Right ventricle myocardium inferior (tissue), 1 donor: ENCODE measurements around the gene RIOK1. TPM values are rescaled to one million over a fixed set of nuclear protein-coding genes. Genes with fewer than 3 reads are reported as not detected.
"Not testable (repeated sequence)": the region's sequence is repeated elsewhere in the genome, so short reads cannot be mapped to it uniquely, and the experiment has no call there.

Source experiments
- ATAC-seq: fragments of 200-7000 bp; cut with Tn5 transposase; one replicate; pipeline ENCODE4 v1.9.1; 2020; ENCODE audit warnings: mild to moderate bottlenecking, moderate library complexity
- DNase-seq: peaks from one replicate; pipeline ENCODE4 v3.0.0; 2021; ENCODE audit errors: missing footprints
- intact Hi-C: fragments of 100-400 bp; cut with DNase I; formaldehyde crosslinking; loops from one replicate; pipeline ENCODE4 v1.11.0; 2022
- total RNA-seq: library from RNA; stranded (reverse); fragmentation: NEBNext Ultra II Directional; extraction: Animal tissue kit (Norgen Biotek cat#: 25700); gene quantifications from one replicate; pipeline ENCODE4 v1.2.1, GENCODE V29; 2021
- donor health status: DM: no; HTN: yes; CAD: no; lungs with severe emphysema.

Gene RIOK1
- total RNA-seq, 1 donor from 2014 or later: 12.4 TPM

- ATAC-seq (no peak), DNase-seq (no peak)
- intact Hi-C loops: no loop called here
Observed at GRCh38 chr6:7431674-7432390, 42.2 kb downstream of the RIOK1 start.

GRCh38 chr6:7432391-7433120 lies 42.9 kb downstream of the RIOK1 start:
- ATAC-seq (no peak), DNase-seq (no peak)
- intact Hi-C loops: no loop called here

GRCh38 chr6:7433121-7433617 lies 43.6 kb downstream of the RIOK1 start:
- no peak for DNase-seq
- intact Hi-C loops: no loop called here
- ATAC-seq: no peak

- intact Hi-C loops: no loop called here
Observed at GRCh38 chr6:7434672-7435071, 45.1 kb downstream of the RIOK1 start.

GRCh38 chr6:7438011-7438410 lies 48.4 kb downstream of the RIOK1 start:
- intact Hi-C loops: no loop called here
- DNase-seq: no peak
- ATAC-seq: no peak

More at GRCh38 chr6:7434672-7435071, 45.1 kb downstream of the RIOK1 start:
- no peak for ATAC-seq
- DNase-seq: no peak

- ATAC-seq (no peak), DNase-seq (no peak)
- intact Hi-C loops: no loop called here
Observed at GRCh38 chr6:7439228-7439627, 49.6 kb downstream of the RIOK1 start.

- intact Hi-C loops: no loop called here
- DNase-seq: no peak
- no peak for ATAC-seq
Observed at GRCh38 chr6:7440476-7440875, 50.9 kb downstream of the RIOK1 start.

GRCh38 chr6:7441048-7441775 lies 51.6 kb downstream of the RIOK1 start:
- DNase-seq: no peak
- no peak for ATAC-seq
- intact Hi-C loops: no loop called here

- intact Hi-C loops: no loop called here
- no peak for DNase-seq
- ATAC-seq: no peak
Observed at GRCh38 chr6:7442467-7442866, 52.9 kb downstream of the RIOK1 start.

GRCh38 chr6:7445101-7445500 lies 55.5 kb downstream of the RIOK1 start:
- DNase-seq (no peak), ATAC-seq (no peak)
- intact Hi-C loops: no loop called here

GRCh38 chr6:7445885-7446461 lies 56.4 kb downstream of the RIOK1 start:
- no peak for ATAC-seq
- no peak for DNase-seq
- intact Hi-C loops: no loop called here

GRCh38 chr6:7446619-7447325 lies 57.2 kb downstream of the RIOK1 start:
- intact Hi-C loops: no loop called here
- DNase-seq (no peak), ATAC-seq (no peak)

- ATAC-seq (no peak), DNase-seq (no peak)
- intact Hi-C loops: no loop called here
Observed at GRCh38 chr6:7448232-7448631, 58.6 kb downstream of the RIOK1 start.

- ATAC-seq (no peak), DNase-seq (no peak)
Observed at GRCh38 chr6:7449018-7449417, 59.4 kb downstream of the RIOK1 start.

GRCh38 chr6:7451326-7451725 lies 61.7 kb downstream of the RIOK1 start:
- no peak for ATAC-seq

More at GRCh38 chr6:7449018-7449417, 59.4 kb downstream of the RIOK1 start:
- intact Hi-C loops: no loop called here

GRCh38 chr6:7452898-7453297 lies 63.3 kb downstream of the RIOK1 start:
- intact Hi-C loops: no loop called here
- DNase-seq (no peak), ATAC-seq (no peak)

More at GRCh38 chr6:7451326-7451725, 61.7 kb downstream of the RIOK1 start:
- intact Hi-C loops: no loop called here
- DNase-seq: no peak

GRCh38 chr6:7454696-7455358 lies 65.2 kb downstream of the RIOK1 start:
- no peak for ATAC-seq
- DNase-seq: no peak
- intact Hi-C loops: no loop called here

GRCh38 chr6:7456302-7456701 lies 66.7 kb downstream of the RIOK1 start:
- ATAC-seq, DNase-seq, intact Hi-C loops: not testable (repeated sequence)
